Colon (tissue), 2 donors: ENCODE data around the gene SRL.
"Not testable (repeated sequence)": the region's sequence is repeated elsewhere in the genome, so short reads cannot be mapped to it uniquely, and the experiment has no call there.

Source experiments
- FAIRE-seq: peaks from 2 replicates; lab custom pipeline; 2012; peaks lifted over from hg19 to GRCh38; lab: Jason Lieb, UNC
- donor health status: control.
- donor health status: control.

SRL gene

GRCh38 chr16:4159726-4160125 is 82.2 kb downstream of the SRL start:
- FAIRE-seq = no peak

- no peak for FAIRE-seq
These were observed 83.5 kb downstream of the SRL start for GRCh38 chr16:4158143-4159093.

- no peak for FAIRE-seq
These were observed 84.5 kb downstream of the SRL start for GRCh38 chr16:4157376-4157825.

GRCh38 chr16:4156503-4156902 is 85.4 kb downstream of the SRL start:
- not testable (repeated sequence) for FAIRE-seq

GRCh38 chr16:4153364-4153763 is 88.5 kb downstream of the SRL start:
- FAIRE-seq = not testable (repeated sequence)

GRCh38 chr16:4152267-4152666 is 89.6 kb downstream of the SRL start:
- FAIRE-seq = no peak

GRCh38 chr16:4147236-4147635 is 94.6 kb downstream of the SRL start:
- no peak for FAIRE-seq

GRCh38 chr16:4142268-4142667 is 99.6 kb downstream of the SRL start:
- no peak for FAIRE-seq

- FAIRE-seq = no peak
These were observed 100.3 kb downstream of the SRL start for GRCh38 chr16:4141604-4142003.

- no peak for FAIRE-seq
These were observed 101.2 kb downstream of the SRL start for GRCh38 chr16:4140652-4141051.

GRCh38 chr16:4139968-4140367 is 101.9 kb downstream of the SRL start:
- FAIRE-seq = no peak
